Ascending aorta (tissue), 2 donors: ENCODE measurements around the gene GLCE. TPM values are rescaled to one million over a fixed set of nuclear protein-coding genes. Genes with fewer than 3 reads are reported as not detected.

Experiments used
- DNase-seq, 2 donors: peaks; one replicate each; pipeline ENCODE4 v3.0.0-alpha.2; 2019; ENCODE audit warnings: low spot score in 2 of 2
- H3K27ac ChIP-seq, 2 donors: fragments of 200-600 bp; sonication (generic); one replicate each; pipeline ENCODE4 v1.5.1; 2016 to 2017; ENCODE audit warnings: mild to moderate bottlenecking in 1 of 2
- H3K27me3 ChIP-seq: fragments of 200-600 bp; sonication (generic); one replicate; pipeline ENCODE4 v1.5.1; 2017
- H3K36me3 ChIP-seq, 2 donors: fragments of 200-600 bp; sonication (generic); one replicate each; pipeline ENCODE4 v1.5.1; 2016
- H3K4me1 ChIP-seq, 2 donors: fragments of 200-600 bp; sonication (generic); one replicate each; pipeline ENCODE4 v1.5.1; 2016 to 2017; ENCODE audit warnings: mild to moderate bottlenecking in 1 of 2
- H3K4me3 ChIP-seq, 2 donors: fragments of 200-600 bp; sonication (generic); one replicate each; pipeline ENCODE4 v1.5.1; 2016 to 2017; ENCODE audit warnings: mild to moderate bottlenecking in 1 of 2
- H3K9me3 ChIP-seq, 2 donors: fragments of 200-600 bp; sonication (generic); one replicate each; pipeline ENCODE4 v1.5.1; 2016
- CTCF ChIP-seq, 3 experiments: fragments of 200-600 bp in 2 of 3; fragments of 450-650 bp in 1 of 3; sonication (generic) in 2 of 3; IDR thresholded peaks; one replicate each; pipeline ENCODE4 v1.5.1; 2016 to 2019; ENCODE audit warnings: antibody characterized with exemption in 3 of 3, mild to moderate bottlenecking in 1 of 3, moderate library complexity in 1 of 3
- intact Hi-C: fragments of 100-400 bp; cut with DNase I; formaldehyde crosslinking; loops from one replicate; pipeline ENCODE4 v1.15.1; 2023
- total RNA-seq: library from RNA; depleted of rRNA; stranded (reverse); fragments of >200 nt; gene quantifications from one replicate; pipeline ENCODE4 v1.1.0, GENCODE V29; 2016

GLCE gene
- total RNA-seq, 1 donor from 2014 or later, result 13.9 TPM

GRCh38 chr15:69320977-69321554, 160.6 kb downstream of the GLCE start:
- Histone ChIP-seq H3K27me3 (no peaks in the 10 kb centered on the region), H3K4me1 (no peaks in the 10 kb centered on the region), H3K36me3 (no peaks in the 10 kb centered on the region), H3K4me3 (no peak overlapping the region), H3K27ac (no peak overlapping the region), H3K9me3 (no peaks in the 10 kb centered on the region)
- no peak for TF ChIP-seq CTCF (IDR thresholded peaks at IDR 0.05)
- intact Hi-C loops, result no loop called here
- DNase-seq, result no peak

Other genes starting within 250 kb of the GLCE start
- gene SPESP1, start 230.1 kb upstream of the GLCE start, total RNA-seq, result 6.1 TPM
- gene NOX5, start 145.9 kb upstream of the GLCE start, total RNA-seq, result 0.53 TPM
- gene PAQR5, start 138.3 kb downstream of the GLCE start, total RNA-seq, result 1.1 TPM